ENCODE measurements around the gene RABGAP1L.
"Not testable (repeated sequence)": the region's sequence is repeated elsewhere in the genome, so short reads cannot be mapped to it uniquely, and the experiment has no call there.

RABGAP1L gene

GRCh38 chr1:175024773-175025172 is 865.5 kb downstream of the RABGAP1L start:
- TF ChIP-seq POLR2A (IDR thresholded peaks at IDR 0.05; ENCODE audit: low read length) (no peak), GATA1 (IDR thresholded peaks at IDR 0.05; ENCODE audit: low read depth, low read length) (no peak)
- DNase-seq, result no peak

GRCh38 chr1:175033953-175034352 is 874.6 kb downstream of the RABGAP1L start:
- TF ChIP-seq GATA1 (IDR thresholded peaks at IDR 0.05; ENCODE audit: low read depth, low read length) (no peak), POLR2A (IDR thresholded peaks at IDR 0.05; ENCODE audit: low read length) (no peak)
- DNase-seq, result no peak

GRCh38 chr1:175034775-175035174 is 875.5 kb downstream of the RABGAP1L start:
- no peak for DNase-seq
- no peak for TF ChIP-seq POLR2A (IDR thresholded peaks at IDR 0.05; ENCODE audit: low read length)
- no peak for TF ChIP-seq GATA1 (IDR thresholded peaks at IDR 0.05; ENCODE audit: low read depth, low read length)

GRCh38 chr1:175035865-175036264 is 876.5 kb downstream of the RABGAP1L start:
- DNase-seq, result no peak
- TF ChIP-seq GATA1 (IDR thresholded peaks at IDR 0.05; ENCODE audit: low read depth, low read length) (no peak), POLR2A (IDR thresholded peaks at IDR 0.05; ENCODE audit: low read length) (no peak)

- DNase-seq, result no peak
- TF ChIP-seq GATA1 (IDR thresholded peaks at IDR 0.05; ENCODE audit: low read depth, low read length) (no peak), POLR2A (IDR thresholded peaks at IDR 0.05; ENCODE audit: low read length) (no peak)
Observed at GRCh38 chr1:175036476-175036875, 877.2 kb downstream of the RABGAP1L start.

- TF ChIP-seq POLR2A (IDR thresholded peaks at IDR 0.05; ENCODE audit: low read length) (no peak), GATA1 (IDR thresholded peaks at IDR 0.05; ENCODE audit: low read depth, low read length) (no peak)
- no peak for DNase-seq
Observed at GRCh38 chr1:175037416-175037815, 878.1 kb downstream of the RABGAP1L start.

- TF ChIP-seq POLR2A (IDR thresholded peaks at IDR 0.05; ENCODE audit: low read length) (no peak), GATA1 (IDR thresholded peaks at IDR 0.05; ENCODE audit: low read depth, low read length) (no peak)
- DNase-seq, result no peak
Observed at GRCh38 chr1:175040324-175040879, 881.1 kb downstream of the RABGAP1L start.

- DNase-seq, result no peak
- TF ChIP-seq GATA1 (IDR thresholded peaks at IDR 0.05; ENCODE audit: low read depth, low read length) (no peak), POLR2A (IDR thresholded peaks at IDR 0.05; ENCODE audit: low read length) (no peak)
Observed at GRCh38 chr1:175042650-175043049, 883.3 kb downstream of the RABGAP1L start.

GRCh38 chr1:175043824-175044223 is 884.5 kb downstream of the RABGAP1L start:
- TF ChIP-seq POLR2A (IDR thresholded peaks at IDR 0.05; ENCODE audit: low read length), result no peak
- TF ChIP-seq GATA1 (IDR thresholded peaks at IDR 0.05; ENCODE audit: low read depth, low read length), result no peak
- DNase-seq, result no peak

- not testable (repeated sequence) for DNase-seq
Observed at GRCh38 chr1:175044591-175044990, 885.3 kb downstream of the RABGAP1L start.

All from erythroblast (primary cell).